Measurements from ENCODE around the gene RALGAPB. TPM values are rescaled to one million over a fixed set of nuclear protein-coding genes. Genes with fewer than 3 reads are reported as not detected.

RALGAPB gene
- total and polyA plus RNA-seq, 2 of the 13 experiments (the other 11 are each of a cell fraction or from before 2014, with no cell fraction given): 17.6 to 30.6 TPM

DNA sequence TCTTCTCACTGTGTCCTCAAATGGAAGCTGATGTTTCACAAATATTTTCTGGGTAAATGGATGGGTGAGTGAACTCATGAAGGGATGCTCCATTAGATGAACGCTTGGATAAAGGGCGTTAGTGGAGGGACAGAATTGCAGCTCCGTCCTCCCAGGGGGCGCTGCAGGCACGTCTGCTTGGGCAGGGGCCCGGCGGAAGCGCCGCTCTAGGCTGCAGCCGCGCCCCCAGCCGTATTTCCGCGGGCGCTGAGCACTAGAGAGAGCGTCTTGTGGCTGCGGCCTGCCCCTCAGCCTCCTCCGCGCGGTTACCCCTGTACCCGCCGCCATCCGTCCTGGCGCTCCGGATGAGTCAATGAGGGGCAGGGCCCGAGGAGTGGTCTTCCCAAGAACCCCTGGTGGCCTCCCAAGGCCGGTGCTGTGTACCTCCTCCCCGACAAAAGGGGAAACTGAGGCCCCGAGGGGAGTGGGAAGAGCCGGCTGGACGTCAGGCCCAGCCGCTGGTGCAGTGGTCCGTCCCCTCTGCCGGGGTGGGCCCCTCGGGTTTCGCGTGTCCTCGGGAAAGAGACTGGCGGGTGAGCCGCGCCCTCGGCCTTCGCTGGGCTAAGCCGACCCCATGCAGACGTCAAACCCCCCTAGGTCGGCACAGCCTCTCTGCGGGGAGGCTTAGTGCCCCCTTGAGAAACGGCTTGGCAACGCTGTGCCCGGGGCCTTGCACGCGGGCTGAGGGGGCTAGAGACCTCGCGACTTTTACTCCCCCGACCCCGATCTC lies 26.0 kb upstream of the RALGAPB start (continued):
- TF ChIP-seq ZNF546 (CRISPR knock-in tag; conservative IDR thresholded peaks at IDR 0.05) (no peak), ZNF709 (CRISPR knock-in tag; IDR thresholded peaks at IDR 0.05) (peak; percentile 61), PHF8 (CRISPR knock-in tag; IDR thresholded peaks at IDR 0.05) (peak; percentile 100), ZNF724P (CRISPR knock-in tag; IDR thresholded peaks at IDR 0.05; ENCODE audit: borderline replicate concordance) (peak; percentile 98; the same call in 1 of the 2 replicates), ELF1 (CRISPR knock-in tag; IDR thresholded peaks at IDR 0.05) (peak; percentile 96), ZNF10 (CRISPR knock-in tag; IDR thresholded peaks at IDR 0.05; ENCODE audit: borderline replicate concordance, low read depth) (no peak), ATF1 (CRISPR knock-in tag; IDR thresholded peaks at IDR 0.05) (peak; percentile 82), RELA (CRISPR knock-in tag; IDR thresholded peaks at IDR 0.05) (peak; percentile 70; the same call in 1 of the 2 replicates), HNRNPUL1 (IDR thresholded peaks at IDR 0.05; ENCODE audit: low read depth, low read length) (no peak), U2AF1 (optimal IDR thresholded peaks at IDR 0.05; ENCODE audit: low read depth, low read length) (peak; percentile 100), TGIF2 (CRISPR knock-in tag; IDR thresholded peaks at IDR 0.05) (peak; percentile 97), KMT2A (CRISPR knock-in tag; IDR thresholded peaks at IDR 0.05) (peak; percentile 99), SP1 (IDR thresholded peaks at IDR 0.05) (no peak), SP1 (CRISPR knock-in tag; IDR thresholded peaks at IDR 0.05) (peak; percentile 94), PRPF4 (IDR thresholded peaks at IDR 0.05; ENCODE audit: low read depth, low read length, poor library complexity, severe bottlenecking) (no peak), NCOR1 (IDR thresholded peaks at IDR 0.05; ENCODE audit: borderline replicate concordance, low read length) (no peak), NFIB (CRISPR knock-in tag; IDR thresholded peaks at IDR 0.05; ENCODE audit: borderline replicate concordance) (peak; percentile 11; the same call in 1 of the 2 replicates), HHEX (CRISPR knock-in tag; IDR thresholded peaks at IDR 0.05) (no peak; the same call in none of the 2 replicates), SSRP1 (CRISPR knock-in tag; IDR thresholded peaks at IDR 0.05) (peak; percentile 91), PPARG (CRISPR knock-in tag; conservative IDR thresholded peaks at IDR 0.05) (peak; percentile 87), HDAC1 (CRISPR knock-in tag; IDR thresholded peaks at IDR 0.05) (peak; percentile 99), HNRNPK (IDR thresholded peaks at IDR 0.05; ENCODE audit: low read depth, low read length, poor library complexity, severe bottlenecking) (peak; percentile 31), TP53 (CRISPR knock-in tag; conservative IDR thresholded peaks at IDR 0.05) (peak; percentile 91; the same call in 1 of the 2 replicates)
- TF ChIP-seq, protein P1, sequence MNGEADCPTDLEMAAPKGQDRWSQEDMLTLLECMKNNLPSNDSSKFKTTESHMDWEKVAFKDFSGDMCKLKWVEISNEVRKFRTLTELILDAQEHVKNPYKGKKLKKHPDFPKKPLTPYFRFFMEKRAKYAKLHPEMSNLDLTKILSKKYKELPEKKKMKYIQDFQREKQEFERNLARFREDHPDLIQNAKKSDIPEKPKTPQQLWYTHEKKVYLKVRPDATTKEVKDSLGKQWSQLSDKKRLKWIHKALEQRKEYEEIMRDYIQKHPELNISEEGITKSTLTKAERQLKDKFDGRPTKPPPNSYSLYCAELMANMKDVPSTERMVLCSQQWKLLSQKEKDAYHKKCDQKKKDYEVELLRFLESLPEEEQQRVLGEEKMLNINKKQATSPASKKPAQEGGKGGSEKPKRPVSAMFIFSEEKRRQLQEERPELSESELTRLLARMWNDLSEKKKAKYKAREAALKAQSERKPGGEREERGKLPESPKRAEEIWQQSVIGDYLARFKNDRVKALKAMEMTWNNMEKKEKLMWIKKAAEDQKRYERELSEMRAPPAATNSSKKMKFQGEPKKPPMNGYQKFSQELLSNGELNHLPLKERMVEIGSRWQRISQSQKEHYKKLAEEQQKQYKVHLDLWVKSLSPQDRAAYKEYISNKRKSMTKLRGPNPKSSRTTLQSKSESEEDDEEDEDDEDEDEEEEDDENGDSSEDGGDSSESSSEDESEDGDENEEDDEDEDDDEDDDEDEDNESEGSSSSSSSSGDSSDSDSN (CRISPR knock-in tag; IDR thresholded peaks at IDR 0.05): peak; percentile 96
- TF ChIP-seq, protein P2, sequence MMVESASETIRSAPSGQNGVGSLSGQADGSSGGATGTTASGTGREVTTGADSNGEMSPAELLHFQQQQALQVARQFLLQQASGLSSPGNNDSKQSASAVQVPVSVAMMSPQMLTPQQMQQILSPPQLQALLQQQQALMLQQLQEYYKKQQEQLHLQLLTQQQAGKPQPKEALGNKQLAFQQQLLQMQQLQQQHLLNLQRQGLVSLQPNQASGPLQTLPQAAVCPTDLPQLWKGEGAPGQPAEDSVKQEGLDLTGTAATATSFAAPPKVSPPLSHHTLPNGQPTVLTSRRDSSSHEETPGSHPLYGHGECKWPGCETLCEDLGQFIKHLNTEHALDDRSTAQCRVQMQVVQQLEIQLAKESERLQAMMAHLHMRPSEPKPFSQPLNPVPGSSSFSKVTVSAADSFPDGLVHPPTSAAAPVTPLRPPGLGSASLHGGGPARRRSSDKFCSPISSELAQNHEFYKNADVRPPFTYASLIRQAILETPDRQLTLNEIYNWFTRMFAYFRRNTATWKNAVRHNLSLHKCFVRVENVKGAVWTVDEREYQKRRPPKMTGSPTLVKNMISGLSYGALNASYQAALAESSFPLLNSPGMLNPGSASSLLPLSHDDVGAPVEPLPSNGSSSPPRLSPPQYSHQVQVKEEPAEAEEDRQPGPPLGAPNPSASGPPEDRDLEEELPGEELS (CRISPR knock-in tag; IDR thresholded peaks at IDR 0.05): peak; percentile 81
- TF ChIP-seq, protein P3, sequence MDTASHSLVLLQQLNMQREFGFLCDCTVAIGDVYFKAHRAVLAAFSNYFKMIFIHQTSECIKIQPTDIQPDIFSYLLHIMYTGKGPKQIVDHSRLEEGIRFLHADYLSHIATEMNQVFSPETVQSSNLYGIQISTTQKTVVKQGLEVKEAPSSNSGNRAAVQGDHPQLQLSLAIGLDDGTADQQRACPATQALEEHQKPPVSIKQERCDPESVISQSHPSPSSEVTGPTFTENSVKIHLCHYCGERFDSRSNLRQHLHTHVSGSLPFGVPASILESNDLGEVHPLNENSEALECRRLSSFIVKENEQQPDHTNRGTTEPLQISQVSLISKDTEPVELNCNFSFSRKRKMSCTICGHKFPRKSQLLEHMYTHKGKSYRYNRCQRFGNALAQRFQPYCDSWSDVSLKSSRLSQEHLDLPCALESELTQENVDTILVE (CRISPR knock-in tag; IDR thresholded peaks at IDR 0.05): peak; percentile 99
